Measurements from ENCODE around the gene ECEL1. TPM values are rescaled to one million over a fixed set of nuclear protein-coding genes. Genes with fewer than 3 reads are reported as not detected.

The ECEL1 gene
- total RNA-seq, 1 donor from 2014 or later, result 0.07 TPM

- intact Hi-C loops (cut with micrococcal nuclease), result no loop called here
Measured at GRCh38 chr2:232485757-232486557, 1.7 kb downstream of the ECEL1 start.

GRCh38 chr2:232485348-232485756, 2.3 kb downstream of the ECEL1 start:
- intact Hi-C loops (cut with micrococcal nuclease), result no loop called here

GRCh38 chr2:232484628-232485347, 2.8 kb downstream of the ECEL1 start:
- intact Hi-C loops (cut with micrococcal nuclease), result no loop called here

GRCh38 chr2:232483923-232484627, 3.6 kb downstream of the ECEL1 start:
- intact Hi-C loops (cut with micrococcal nuclease), result no loop called here

- intact Hi-C loops (cut with micrococcal nuclease), result no loop called here
Measured at GRCh38 chr2:232483311-232483922, 4.2 kb downstream of the ECEL1 start.

GRCh38 chr2:232482301-232483238, 5.1 kb downstream of the ECEL1 start:
- intact Hi-C loops (cut with micrococcal nuclease), result no loop called here

- intact Hi-C loops (cut with micrococcal nuclease), result no loop called here
Measured at GRCh38 chr2:232481322-232482140, 6.1 kb downstream of the ECEL1 start.

GRCh38 chr2:232480201-232481190, 7.1 kb downstream of the ECEL1 start:
- intact Hi-C loops (cut with micrococcal nuclease), result no loop called here

- intact Hi-C loops (cut with micrococcal nuclease), result no loop called here
Measured at GRCh38 chr2:232479341-232480200, 8.1 kb downstream of the ECEL1 start.

- intact Hi-C loops (cut with micrococcal nuclease), result no loop called here
Measured at GRCh38 chr2:232478571-232479340, 8.9 kb downstream of the ECEL1 start.

- intact Hi-C loops (cut with micrococcal nuclease), result no loop called here
Measured at GRCh38 chr2:232477751-232478510, 9.7 kb downstream of the ECEL1 start.

- intact Hi-C loops (cut with micrococcal nuclease), result no loop called here
Measured at GRCh38 chr2:232476791-232477190, 10.8 kb downstream of the ECEL1 start.

- intact Hi-C loops (cut with micrococcal nuclease), result no loop called here
Measured at GRCh38 chr2:232476045-232476444, 11.6 kb downstream of the ECEL1 start.

GRCh38 chr2:232473467-232473890, 14.2 kb downstream of the ECEL1 start:
- intact Hi-C loops (cut with micrococcal nuclease), result no loop called here

- intact Hi-C loops (cut with micrococcal nuclease), result no loop called here
Measured at GRCh38 chr2:232466221-232466620, 21.4 kb downstream of the ECEL1 start.

- intact Hi-C loops (cut with micrococcal nuclease), result no loop called here
Measured at GRCh38 chr2:232465061-232465460, 22.6 kb downstream of the ECEL1 start.

Data from T-helper 2 cell treated with Interferon-gamma antibody and Interleukin-4, amounts not matched to agents 100 ng/mL and 5 ng/mL, for 36 hours (primary cell).